Measurements from ENCODE around the gene DCAKD. TPM values are rescaled to one million over a fixed set of nuclear protein-coding genes. Genes with fewer than 3 reads are reported as not detected.

DCAKD gene
- total and polyA plus RNA-seq, 2 of the 8 experiments (the other 6 are each of a cell fraction or from before 2014, with no cell fraction given), result 35.6 to 52.9 TPM

DNA sequence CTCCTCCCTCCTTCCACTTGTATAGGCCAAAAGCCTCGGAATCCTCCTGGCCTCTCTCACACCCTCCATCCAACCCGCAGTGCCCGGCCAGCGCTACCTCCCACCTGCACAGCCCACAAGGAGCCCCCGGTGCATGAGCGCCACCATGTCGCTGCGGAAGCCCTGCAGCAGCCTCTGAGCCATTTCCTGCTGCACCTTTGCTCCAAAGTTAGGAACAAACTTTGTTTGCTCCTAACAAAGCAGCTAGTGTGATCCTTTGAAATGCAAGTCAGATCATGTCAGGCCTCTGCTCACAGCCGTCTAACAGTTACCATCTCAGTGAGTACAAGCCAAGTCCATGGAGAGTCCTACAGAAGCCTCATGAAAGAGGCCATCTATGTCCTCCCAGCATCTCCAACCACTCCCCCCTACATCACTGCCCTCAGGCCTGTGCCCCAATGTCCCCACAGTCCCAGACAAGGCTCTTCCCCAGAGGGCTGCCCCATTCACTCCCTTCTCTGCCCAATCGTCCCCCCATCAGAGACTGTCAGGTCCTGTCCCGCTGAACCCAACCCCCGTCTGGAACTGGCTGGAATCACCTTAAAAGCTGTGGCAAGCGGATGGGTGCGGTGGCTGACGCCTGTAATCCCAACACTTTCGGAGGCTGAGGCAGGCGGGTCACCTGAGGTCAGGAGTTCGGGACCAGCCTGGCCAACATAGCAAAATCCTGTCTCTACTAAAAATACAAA is 7.5 kb downstream of the DCAKD start:
- Histone ChIP-seq H2BK20ac (ENCODE audit: low read length) (no peak overlapping the region), H3K27ac (ENCODE audit: low read depth, low read length) (no peak overlapping the region), H4K91ac (replicated peaks; ENCODE audit: insufficient read length, low read length) (no peak overlapping the region), H2BK12ac (ENCODE audit: low read depth, low read length) (no peak overlapping the region), H2BK5ac (ENCODE audit: low read depth, low read length) (no peak overlapping the region), H2AK5ac (ENCODE audit: low read depth, low read length) (peak overlapping the region; percentile 65; the same call in 1 of the 2 replicates), H3K4me2 (ENCODE audit: insufficient read depth in 1 of 2, low read depth in 2 of 2, low read length in 2 of 2) (no peak overlapping the region), H3K56ac (replicated peaks; ENCODE audit: insufficient read length, low read depth, low read length) (no peak overlapping the region), H3K36me3 (ENCODE audit: control insufficient read depth in 2 of 4, insufficient read depth in 4 of 4, low read length in 3 of 4) (no peaks in the 10 kb centered on the region; a peak in 1 of 8 replicates), H3K79me1 (ENCODE audit: low read depth, low read length) (peaks cover 8% of the 10 kb centered on the region), H2AFZ (ENCODE audit: low read length) (no peak overlapping the region), H3K27me3 (replicated peaks in 1 of 4; ENCODE audit: control insufficient read depth in 3 of 4, extremely low read depth in 1 of 4, insufficient read depth in 3 of 4, low read length in 3 of 4) (no peaks in the 10 kb centered on the region), H3K79me2 (ENCODE audit: control insufficient read depth in 1 of 2, insufficient read depth in 2 of 2, low read length in 2 of 2) (peaks cover 0 to 30% of the 10 kb centered on the region in 2 experiments; a peak in 2 of 4 replicates), H3K23ac (ENCODE audit: insufficient read length) (no peak overlapping the region), H2BK15ac (ENCODE audit: low read length) (no peak overlapping the region), H3K4me1 (replicated peaks in 1 of 4; ENCODE audit: control insufficient read depth in 3 of 4, insufficient read depth in 4 of 4, low read length in 3 of 4) (peaks cover 4 to 11% (median 8%) of the 10 kb centered on the region in 4 experiments), H3K9me3 (ENCODE audit: insufficient read depth in 2 of 2, low read depth in 1 of 2, low read length in 1 of 2) (no peaks in the 10 kb centered on the region), H3K9ac (replicated peaks in 1 of 4; ENCODE audit: extremely low read depth in 1 of 4, low read depth in 3 of 4, low read length in 3 of 4) (no peak overlapping the region), H3K4me3 (ENCODE audit: extremely low read depth in 1 of 4, insufficient read depth in 2 of 4, low read depth in 3 of 4, low read length in 4 of 4) (no peak overlapping the region), H3K23me2 (ENCODE audit: low read depth, low read length) (no peaks in the 10 kb centered on the region; the same call in 1 of the 2 replicates), H3K14ac (ENCODE audit: insufficient read length) (no peak overlapping the region), H4K20me1 (replicated peaks in 1 of 2; ENCODE audit: control insufficient read depth in 1 of 2, insufficient read depth in 2 of 2, low read length in 2 of 2) (peaks cover 3 to 6% of the 10 kb centered on the region in 2 experiments), H3K4ac (replicated peaks; ENCODE audit: insufficient read length, low read depth, low read length) (no peak overlapping the region), H3K18ac (ENCODE audit: extremely low read depth, low read length) (no peak overlapping the region), H4K5ac (ENCODE audit: insufficient read length, low read depth, low read length) (no peak overlapping the region), H2BK120ac (replicated peaks; ENCODE audit: low read depth, low read length) (no peak overlapping the region), H4K8ac (ENCODE audit: extremely low read depth, insufficient read depth, low read length) (no peak overlapping the region)
- DNase-seq (ENCODE audit: low read depth in 1 of 2, low spot score in 2 of 2), result no peak
- ChIA-PET POLR2A (ENCODE audit: partially characterized antibody) (interaction anchor here (0.6 to 2.4 kb wide), 5 partner anchors 8 to 133 kb away, joined by 3 to 13 read pairs (median 3); partner anchors contain the start of genes DCAKD, HEXIM1 and NMT1), CTCF (ENCODE audit: partially characterized antibody) (interaction anchor here (1.7 to 14.2 kb wide), 2 partner anchors 9 to 23 kb away, joined by 6 to 120 read pairs; no protein-coding TSS in a partner anchor)
- no peak for FAIRE-seq
- 88% methylated on average over 18 of the region's 18 CpGs; no CpG with 5 or more reads in 1 of the 2 experiments for WGBS, 2 experiments (ENCODE audit: extremely low coverage in 1 of 2, insufficient coverage in 1 of 2, insufficient read length in 1 of 2, insufficient replicate concordance in 2 of 2, low coverage in 1 of 2, low lambda C conversion rate in 2 of 2, missing lambda C conversion rate in 1 of 2)
- TF ChIP-seq, protein P1, sequence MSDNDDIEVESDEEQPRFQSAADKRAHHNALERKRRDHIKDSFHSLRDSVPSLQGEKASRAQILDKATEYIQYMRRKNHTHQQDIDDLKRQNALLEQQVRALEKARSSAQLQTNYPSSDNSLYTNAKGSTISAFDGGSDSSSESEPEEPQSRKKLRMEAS (IDR thresholded peaks at IDR 0.05), result no peak
- no peak for TF ChIP-seq KDM4A (IDR thresholded peaks at IDR 0.05; ENCODE audit: low read depth, low read length, severe bottlenecking)
